CD4-positive, alpha-beta T cell (primary cell): Measurements from ENCODE around the gene TNK2. TPM values are rescaled to one million over a fixed set of nuclear protein-coding genes. Genes with fewer than 3 reads are reported as not detected.

Experiments
- ATAC-seq: fragments of 200-7000 bp; cut with Tn5 transposase; one replicate; pipeline ENCODE4 v1.10.0; 2022; ENCODE audit warnings: mild to moderate bottlenecking; ENCODE audit not compliant: poor library complexity
- CTCF ChIA-PET: fragments of 350-600 bp; sonication (Branson Sonifier 250); formaldehyde crosslinking; loops from one replicate; lab custom pipeline; 2021; ENCODE audit warnings: antibody characterized with exemption, inconsistent platforms; lab: Charles Lee
- POLR2A ChIA-PET: fragments of 350-600 bp; sonication (Branson Sonifier 250); formaldehyde crosslinking; loops from one replicate; lab custom pipeline; 2021; ENCODE audit warnings: antibody characterized with exemption, inconsistent platforms; lab: Charles Lee
- DNase-seq, 14 experiments: peaks; one replicate each; pipeline ENCODE4 v3.0.0-alpha.2; 2013 to 2020; ENCODE audit warnings: mixed read lengths in 2 of 14
- H3K27ac ChIP-seq, 2 donors: one replicate each; pipeline versions ENCODE4 v1.5.1 to v1.7.0; 2013; ENCODE audit warnings: low read length in 2 of 2, low read depth in 1 of 2, mild to moderate bottlenecking in 1 of 2
- H3K27me3 ChIP-seq, 2 experiments: 1 replicate in 1 of 2; 2 replicates in 1 of 2; pipeline versions ENCODE4 v1.6.1 to v1.7.0; 2013; ENCODE audit warnings: low read length in 2 of 2, control low read depth in 1 of 2, mild to moderate bottlenecking in 1 of 2, moderate library complexity in 1 of 2; ENCODE audit not compliant: insufficient read depth in 2 of 2, control insufficient read depth in 1 of 2
- H3K36me3 ChIP-seq: one replicate; pipeline ENCODE4 v1.6.1; 2013; ENCODE audit warnings: low read length, control low read depth; ENCODE audit not compliant: insufficient read depth
- H3K4me1 ChIP-seq: one replicate; pipeline ENCODE4 v1.6.1; 2013; ENCODE audit warnings: low read length, control low read depth; ENCODE audit not compliant: insufficient read depth
- H3K4me3 ChIP-seq: one replicate; pipeline ENCODE4 v1.5.1; 2013; ENCODE audit warnings: mild to moderate bottlenecking, low read length, moderate library complexity
- H3K9me3 ChIP-seq, 2 experiments: 1 replicate in 1 of 2; 2 replicates in 1 of 2; pipeline versions ENCODE4 v1.6.1 to v1.7.0; 2013; ENCODE audit warnings: low read length in 2 of 2, mild to moderate bottlenecking in 2 of 2, control low read depth in 1 of 2, moderate library complexity in 1 of 2; ENCODE audit not compliant: control insufficient read depth in 1 of 2, insufficient read depth in 1 of 2
- H3K27ac Mint-ChIP-seq: one replicate; pipeline ENCODE4 v1.8.0; 2020; ENCODE audit warnings: mixed read lengths
- H3K27me3 Mint-ChIP-seq: one replicate; pipeline ENCODE4 v1.8.0; 2021; ENCODE audit warnings: mixed read lengths
- H3K36me3 Mint-ChIP-seq: one replicate; pipeline ENCODE4 v1.8.0; 2021; ENCODE audit warnings: low read depth, mixed read lengths
- H3K4me1 Mint-ChIP-seq: one replicate; pipeline ENCODE4 v1.8.0; 2021; ENCODE audit warnings: low read depth, mixed read lengths
- H3K4me3 Mint-ChIP-seq: one replicate; pipeline ENCODE4 v1.8.0; 2020; ENCODE audit warnings: mild to moderate bottlenecking, mixed read lengths
- H3K9me3 Mint-ChIP-seq: one replicate; pipeline ENCODE4 v1.8.0; 2020; ENCODE audit warnings: mixed read lengths
- CTCF ChIP-seq: fragments of 200-600 bp; IDR thresholded peaks from one replicate; pipeline ENCODE4 v1.8.0; 2022; ENCODE audit warnings: antibody characterized with exemption, mild to moderate bottlenecking
- intact Hi-C, 2 experiments: fragments of 100-400 bp; cut with DNase I in 1 of 2; cut with micrococcal nuclease in 1 of 2; formaldehyde crosslinking; loops; one replicate each; pipeline versions ENCODE4 v1.15.1 to v1.9.0; 2023 to 2025; cut with DNase I, micrococcal nuclease
- microRNA-seq: library from miRNA; unstranded; fragments of <30 nt; microRNA quantifications from one replicate; pipeline ENCODE4 v1.2.0, GENCODE V29; 2021; ENCODE audit warnings: borderline microRNAs expressed, borderline replicate concordance
- total RNA-seq, 174 experiments: library from RNA in 2 of 174; stranded (reverse) in 2 of 174; gene quantifications; one replicate each; pipeline ENCODE4 v1.2.3 and lab custom pipeline; 2021 to 2026

The TNK2 gene
- total RNA-seq, 2 experiments from 2014 or later = 161 to 171 TPM

GRCh38 chr3:195815169-195815771, 93.1 kb downstream of the TNK2 start:
- Histone ChIP-seq H3K27me3 (no peaks in the 10 kb centered on the region), H3K4me1 (no peaks in the 10 kb centered on the region), H3K9me3 (peaks cover 0 to 17% of the 10 kb centered on the region in 2 experiments), H3K27ac (no peak overlapping the region), H3K4me3 (no peak overlapping the region), H3K36me3 (no peaks in the 10 kb centered on the region)
- H3K27ac Mint-ChIP-seq = no peak overlapping the region
- TF ChIP-seq CTCF = no peak
- no peaks in the 10 kb centered on the region for H3K27me3 Mint-ChIP-seq
- intact Hi-C loops = no loop called here
- H3K9me3 Mint-ChIP-seq = no peaks in the 10 kb centered on the region
- no peaks in the 10 kb centered on the region for H3K4me1 Mint-ChIP-seq
- no peak overlapping the region for H3K4me3 Mint-ChIP-seq
- no peak for ATAC-seq
- peak in 2 of 14 experiments; percentile 6 to 21 for DNase-seq
- H3K36me3 Mint-ChIP-seq = no peaks in the 10 kb centered on the region
- POLR2A ChIA-PET = no interaction called here
- CTCF ChIA-PET = no interaction called here

GRCh38 chr3:195813916-195814640, 94.3 kb downstream of the TNK2 start:
- Mint-ChIP-seq H3K4me1 (no peaks in the 10 kb centered on the region), H3K27me3 (no peaks in the 10 kb centered on the region), H3K36me3 (no peaks in the 10 kb centered on the region), H3K27ac (no peak overlapping the region), H3K4me3 (no peak overlapping the region), H3K9me3 (no peaks in the 10 kb centered on the region)
- CTCF ChIA-PET = no interaction called here
- Histone ChIP-seq H3K27ac (no peak overlapping the region), H3K27me3 (no peaks in the 10 kb centered on the region), H3K36me3 (no peaks in the 10 kb centered on the region), H3K4me3 (no peak overlapping the region), H3K9me3 (peaks cover 0 to 17% of the 10 kb centered on the region in 2 experiments), H3K4me1 (no peaks in the 10 kb centered on the region)
- no peak for TF ChIP-seq CTCF
- DNase-seq = peak in 2 of 14 experiments; percentile 4 to 28
- intact Hi-C loops = no loop called here
- no peak for ATAC-seq
- POLR2A ChIA-PET = no interaction called here

Small RNAs within 50 kb of the gene (microRNA-seq; reads per million reads assigned to microRNA genes)
- not detected for gene MIR6829

Other genes with a start within 250 kb of the TNK2 start
- 1 to 10 TPM; 3.9 to 4.1 TPM for gene MUC20, start 187.6 kb downstream of the TNK2 start, total RNA-seq
- gene MUC4, start 96.6 kb downstream of the TNK2 start, total RNA-seq = not detected
- 100 to 1,000 TPM; 154 to 159 TPM for gene TFRC, start 173.5 kb upstream of the TNK2 start, total RNA-seq